PC-9 (cell line): ENCODE data around the gene MACROD1. TPM values are rescaled to one million over a fixed set of nuclear protein-coding genes. Genes with fewer than 3 reads are reported as not detected.

ENCODE experiments used
- BruUV-seq: library from RNA; stranded (reverse); fragments of 400-500 nt; replicated peaks from 2 replicates; lab custom pipeline; 2021; lab: Mats Ljungman, UMichigan
- CTCF ChIA-PET: fragments of 300-600 bp; sonication (Branson Sonifier 250); formaldehyde crosslinking; loops from one replicate; lab custom pipeline; 2022; ENCODE audit warnings: antibody characterized with exemption; lab: Charles Lee
- POLR2A ChIA-PET: fragments of 300-600 bp; sonication (Branson Sonifier 250); formaldehyde crosslinking; loops from one replicate; lab custom pipeline; 2022; ENCODE audit warnings: antibody characterized with exemption; ENCODE audit not compliant: unreplicated experiment; lab: Charles Lee
- DNase-seq, 2 experiments: peaks; one replicate each; pipeline versions ENCODE4 v3.0.0 to v3.0.0-alpha.2; 2015 to 2022; ENCODE audit warnings: mixed read lengths in 1 of 2
- H2AFZ ChIP-seq: fragments of 200-600 bp; sonication (generic); 2 replicates; pipeline ENCODE4 v1.8.1; 2017; ENCODE audit warnings: antibody characterized with exemption
- H3F3A ChIP-seq: fragments of 200-600 bp; sonication (generic); 2 replicates; pipeline ENCODE4 v1.8.1; 2017; ENCODE audit warnings: antibody characterized with exemption, mild to moderate bottlenecking, low read depth; ENCODE audit not compliant: insufficient read depth
- H3K27ac ChIP-seq: fragments of 200-600 bp; sonication (generic); 2 replicates; pipeline ENCODE4 v1.6.1; 2016; ENCODE audit warnings: mixed run types
- H3K27me3 ChIP-seq: fragments of 200-600 bp; sonication (generic); 2 replicates; pipeline ENCODE4 v1.6.1; 2016; ENCODE audit warnings: low read depth, mixed run types; ENCODE audit not compliant: insufficient read depth
- H3K36me3 ChIP-seq: fragments of 200-600 bp; sonication (generic); 2 replicates; pipeline ENCODE4 v1.6.1; 2016; ENCODE audit warnings: low read depth, mixed run types
- H3K4me1 ChIP-seq: fragments of 200-600 bp; sonication (generic); replicated peaks from 2 replicates; pipeline ENCODE4 v1.6.1; 2016; ENCODE audit warnings: mixed run types; ENCODE audit not compliant: insufficient read depth
- H3K4me2 ChIP-seq: fragments of 200-600 bp; sonication (generic); 2 replicates; pipeline ENCODE4 v1.6.1; 2017; ENCODE audit warnings: mixed run types
- H3K4me3 ChIP-seq: fragments of 200-600 bp; sonication (generic); 2 replicates; pipeline ENCODE4 v1.6.1; 2016; ENCODE audit warnings: mixed run types
- H3K79me2 ChIP-seq: fragments of 200-600 bp; sonication (generic); 2 replicates; pipeline ENCODE4 v1.6.1; 2017; ENCODE audit warnings: low read depth, mixed run types
- H3K9me2 ChIP-seq: fragments of 200-600 bp; sonication (generic); 2 replicates; pipeline ENCODE4 v1.8.1; 2017; ENCODE audit warnings: mild to moderate bottlenecking; ENCODE audit not compliant: insufficient read depth
- H3K9me3 ChIP-seq: fragments of 200-600 bp; sonication (generic); 2 replicates; pipeline ENCODE4 v1.8.1; 2016; ENCODE audit warnings: low read depth; ENCODE audit not compliant: insufficient read depth
- H4K20me1 ChIP-seq: fragments of 200-600 bp; sonication (generic); 2 replicates; pipeline ENCODE4 v1.8.1; 2017; ENCODE audit not compliant: insufficient read depth
- CTCF ChIP-seq: fragments of 200-600 bp; sonication (generic); conservative IDR thresholded peaks from 2 replicates; pipeline ENCODE4 v1.6.1; 2017; ENCODE audit warnings: mixed run types, antibody characterized with exemption, mild to moderate bottlenecking, moderate library complexity
- EZH2 ChIP-seq: fragments of 200-600 bp; sonication (generic); IDR thresholded peaks from 2 replicates; pipeline ENCODE4 v1.8.0; 2017; ENCODE audit warnings: antibody characterized with exemption, low read depth
- intact Hi-C: fragments of 100-400 bp; cut with micrococcal nuclease; formaldehyde crosslinking; loops from one replicate; pipeline ENCODE4 v1.10.0; 2022; ENCODE audit not compliant: unreplicated experiment
- total RNA-seq: library from RNA; stranded (reverse); gene quantifications from 2 replicates; pipeline ENCODE4 v1.2.3, GENCODE V29; 2021

MACROD1 gene
- total RNA-seq, 1 experiment from 2014 or later: 41.0 TPM

- no peak overlapping the region for H2AFZ ChIP-seq
- POLR2A ChIA-PET: interaction anchor here (0.6 kb wide), 1 partner anchor 263 kb away, joined by 8 read pairs; no protein-coding TSS in a partner anchor
- 0 out of 2 replicates have a peak, but pooled peaks cover 4% of the 10 kb centered on the region for H3F3A ChIP-seq
- intact Hi-C loops: no loop called here
- CTCF ChIA-PET: interaction anchor here (0.6 kb wide), 1 partner anchor 324 kb away, joined by 3 read pairs; no protein-coding TSS in a partner anchor
- BruUV-seq: no TSS peak
- H3K9me2 ChIP-seq: no peaks in the 10 kb centered on the region
- H3K27me3 ChIP-seq: no peaks in the 10 kb centered on the region
- no peak overlapping the region for H3K4me3 ChIP-seq
- H3K9me3 ChIP-seq: no peaks in the 10 kb centered on the region
- no peak for DNase-seq
- no peak for TF ChIP-seq EZH2
- no peak for TF ChIP-seq CTCF
- H3K79me2 ChIP-seq: no peaks in the 10 kb centered on the region
- H3K4me1 ChIP-seq: no peaks in the 10 kb centered on the region
- no peak overlapping the region for H3K4me2 ChIP-seq
- peaks cover 49% of the 10 kb centered on the region for H4K20me1 ChIP-seq
- H3K36me3 ChIP-seq: no peaks in the 10 kb centered on the region
- no peak overlapping the region for H3K27ac ChIP-seq
Measured at GRCh38 chr11:64019106-64020037, 146.5 kb downstream of the MACROD1 start.

- Histone ChIP-seq H3K36me3 (no peaks in the 10 kb centered on the region), H3K27ac (no peak overlapping the region), H3K9me3 (no peaks in the 10 kb centered on the region), H2AFZ (no peak overlapping the region), H3F3A (0 out of 2 replicates have a peak, but pooled peaks cover 4% of the 10 kb centered on the region), H3K4me2 (no peak overlapping the region), H3K4me1 (no peaks in the 10 kb centered on the region), H3K79me2 (no peaks in the 10 kb centered on the region), H4K20me1 (peaks cover 39% of the 10 kb centered on the region), H3K4me3 (no peak overlapping the region), H3K9me2 (no peaks in the 10 kb centered on the region), H3K27me3 (no peaks in the 10 kb centered on the region)
- no TSS peak for BruUV-seq
- no peak for TF ChIP-seq EZH2
- no peak for TF ChIP-seq CTCF
- DNase-seq: no peak
- ChIA-PET CTCF (interaction anchor here (0.7 kb wide), 1 partner anchor 465 kb away, joined by 3 read pairs; no protein-coding TSS in a partner anchor), POLR2A (interaction anchor here (0.6 kb wide), 1 partner anchor 262 kb away, joined by 8 read pairs; no protein-coding TSS in a partner anchor)
- intact Hi-C loops: no loop called here
Measured at GRCh38 chr11:64018310-64018709, 147.6 kb downstream of the MACROD1 start.

- Histone ChIP-seq H3K4me3 (no peak overlapping the region), H3K27ac (no peak overlapping the region), H4K20me1 (peaks cover 35% of the 10 kb centered on the region), H3K27me3 (no peaks in the 10 kb centered on the region), H3K36me3 (no peaks in the 10 kb centered on the region), H3K9me3 (no peaks in the 10 kb centered on the region), H3K4me2 (no peak overlapping the region), H3K4me1 (no peaks in the 10 kb centered on the region), H3F3A (peaks cover 7% of the 10 kb centered on the region; the same call in 1 of the 2 replicates), H3K9me2 (no peaks in the 10 kb centered on the region), H2AFZ (no peak overlapping the region), H3K79me2 (no peaks in the 10 kb centered on the region)
- intact Hi-C loops: no loop called here
- POLR2A ChIA-PET: no interaction called here
- CTCF ChIA-PET: no interaction called here
- BruUV-seq: no TSS peak
- TF ChIP-seq EZH2 (no peak), CTCF (no peak)
- no peak for DNase-seq
Measured at GRCh38 chr11:64017945-64018224, 148.0 kb downstream of the MACROD1 start.
